ENCODE measurements around the gene ASXL1.

Gene ASXL1

GRCh38 chr20:32470025-32470861, 112.1 kb downstream of the ASXL1 start:
- WGBS, 2 donors (ENCODE audit: extremely low coverage in 2 of 2, insufficient read length in 2 of 2, insufficient replicate concordance in 1 of 2), result no CpG with 5 or more reads among the region's 27 CpGs
- Histone ChIP-seq H3K4me3 (ENCODE audit: low read length in 2 of 2) (no peak overlapping the region), H2BK5ac (ENCODE audit: low read length) (peak overlapping the region; percentile 62), H2BK12ac (ENCODE audit: low read length) (peak overlapping the region; percentile 96), H3K27ac (replicated peaks; ENCODE audit: low read length) (no peak overlapping the region), H3K4ac (ENCODE audit: low read length) (no peak overlapping the region), H3K14ac (ENCODE audit: low read length) (peak overlapping the region; percentile 25), H2BK15ac (ENCODE audit: low read length) (peak overlapping the region; percentile 14), H2BK120ac (ENCODE audit: low read depth, low read length) (peak overlapping the region; percentile 75), H2AFZ (ENCODE audit: low read length) (no peak overlapping the region), H4K8ac (ENCODE audit: low read depth, low read length) (no peak overlapping the region), H3K4me2 (ENCODE audit: insufficient read depth, low read length, poor library complexity, severe bottlenecking) (no peak overlapping the region), H3K36me3 (replicated peaks in 1 of 2; ENCODE audit: control insufficient read depth in 2 of 2, insufficient read depth in 2 of 2, low read length in 2 of 2) (peaks cover 10 to 58% of the 10 kb centered on the region in 2 donors), H3K18ac (ENCODE audit: low read length) (peak overlapping the region; percentile 72), H3K79me1 (ENCODE audit: low read depth, low read length) (peaks cover 21% of the 10 kb centered on the region), H3K23ac (ENCODE audit: low read depth, low read length, poor library complexity) (no peak overlapping the region), H3K4me1 (ENCODE audit: control insufficient read depth in 2 of 2, insufficient read depth in 1 of 2, low read depth in 1 of 2, low read length in 2 of 2) (peaks cover 35 to 49% of the 10 kb centered on the region in 2 donors), H3K9ac (ENCODE audit: low read depth, low read length, poor library complexity) (peak overlapping the region; percentile 54), H3K27me3 (ENCODE audit: control insufficient read depth in 3 of 3, insufficient read depth in 3 of 3, low read depth in 1 of 3, low read length in 3 of 3) (no peaks in the 10 kb centered on the region), H2AK5ac (ENCODE audit: low read depth, low read length) (peak overlapping the region; percentile 88), H3K9me3 (replicated peaks in 1 of 2; ENCODE audit: control insufficient read depth in 2 of 2, insufficient read depth in 1 of 2, low read depth in 1 of 2, low read length in 2 of 2) (no peaks in the 10 kb centered on the region), H4K91ac (ENCODE audit: low read depth, low read length, poor library complexity) (peak overlapping the region; percentile 38)
- no peak for DNase-seq (ENCODE audit: low spot score)

DNA sequence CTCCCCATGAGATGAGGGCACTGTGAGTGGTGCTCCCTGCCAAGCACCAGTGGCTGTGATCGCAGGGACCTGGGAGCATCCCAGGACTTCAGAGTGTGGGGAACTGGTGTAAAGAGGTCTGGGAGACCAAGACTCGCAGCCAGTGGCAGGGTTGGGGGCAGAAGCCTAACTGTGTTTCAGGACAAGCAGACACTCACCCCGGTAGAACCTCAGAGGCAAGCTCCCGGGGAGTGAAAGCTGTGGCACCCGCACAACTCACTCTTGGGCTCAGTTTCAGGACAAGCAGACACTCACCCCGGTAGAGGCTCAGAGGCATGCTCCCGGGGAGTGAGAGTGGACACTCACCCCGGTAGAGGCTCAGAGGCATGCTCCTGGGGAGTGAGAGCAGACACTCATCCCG, 112.8 kb downstream of the ASXL1 start:
- H3K14ac ChIP-seq (ENCODE audit: low read length), result peak overlapping the region; percentile 25
- no peaks in the 10 kb centered on the region for H3K27me3 ChIP-seq (ENCODE audit: control insufficient read depth in 3 of 3, insufficient read depth in 3 of 3, low read depth in 1 of 3, low read length in 3 of 3)
- H3K4me1 ChIP-seq (ENCODE audit: control insufficient read depth in 2 of 2, insufficient read depth in 1 of 2, low read depth in 1 of 2, low read length in 2 of 2), result peaks cover 37 to 52% of the 10 kb centered on the region in 2 donors
- H3K36me3 ChIP-seq (replicated peaks in 1 of 2; ENCODE audit: control insufficient read depth in 2 of 2, insufficient read depth in 2 of 2, low read length in 2 of 2), result peaks cover 9 to 52% of the 10 kb centered on the region in 2 donors
- H3K27ac ChIP-seq (replicated peaks; ENCODE audit: low read length), result no peak overlapping the region
- no peak overlapping the region for H2AFZ ChIP-seq (ENCODE audit: low read length)
- H2BK120ac ChIP-seq (ENCODE audit: low read depth, low read length), result no peak overlapping the region
- peak overlapping the region; percentile 96 for H2BK12ac ChIP-seq (ENCODE audit: low read length)
- H3K79me1 ChIP-seq (ENCODE audit: low read depth, low read length), result peaks cover 19% of the 10 kb centered on the region
- H3K4ac ChIP-seq (ENCODE audit: low read length), result no peak overlapping the region
- H3K9me3 ChIP-seq (replicated peaks in 1 of 2; ENCODE audit: control insufficient read depth in 2 of 2, insufficient read depth in 1 of 2, low read depth in 1 of 2, low read length in 2 of 2), result no peaks in the 10 kb centered on the region
- peak overlapping the region; percentile 54 for H3K9ac ChIP-seq (ENCODE audit: low read depth, low read length, poor library complexity)
- DNase-seq (ENCODE audit: low spot score), result no peak
- H2AK5ac ChIP-seq (ENCODE audit: low read depth, low read length), result no peak overlapping the region
- H2BK5ac ChIP-seq (ENCODE audit: low read length), result peak overlapping the region; percentile 82
- WGBS, 2 donors (ENCODE audit: extremely low coverage in 2 of 2, insufficient read length in 2 of 2, insufficient replicate concordance in 1 of 2), result no CpG with 5 or more reads among the region's 9 CpGs
- no peak overlapping the region for H4K8ac ChIP-seq (ENCODE audit: low read depth, low read length)
- H3K4me2 ChIP-seq (ENCODE audit: insufficient read depth, low read length, poor library complexity, severe bottlenecking), result no peak overlapping the region
- no peak overlapping the region for H4K91ac ChIP-seq (ENCODE audit: low read depth, low read length, poor library complexity)
- H3K18ac ChIP-seq (ENCODE audit: low read length), result peak overlapping the region; percentile 79
- peak overlapping the region; percentile 14 for H2BK15ac ChIP-seq (ENCODE audit: low read length)
- no peak overlapping the region for H3K23ac ChIP-seq (ENCODE audit: low read depth, low read length, poor library complexity)
- no peak overlapping the region for H3K4me3 ChIP-seq (ENCODE audit: low read length in 2 of 2)

DNA sequence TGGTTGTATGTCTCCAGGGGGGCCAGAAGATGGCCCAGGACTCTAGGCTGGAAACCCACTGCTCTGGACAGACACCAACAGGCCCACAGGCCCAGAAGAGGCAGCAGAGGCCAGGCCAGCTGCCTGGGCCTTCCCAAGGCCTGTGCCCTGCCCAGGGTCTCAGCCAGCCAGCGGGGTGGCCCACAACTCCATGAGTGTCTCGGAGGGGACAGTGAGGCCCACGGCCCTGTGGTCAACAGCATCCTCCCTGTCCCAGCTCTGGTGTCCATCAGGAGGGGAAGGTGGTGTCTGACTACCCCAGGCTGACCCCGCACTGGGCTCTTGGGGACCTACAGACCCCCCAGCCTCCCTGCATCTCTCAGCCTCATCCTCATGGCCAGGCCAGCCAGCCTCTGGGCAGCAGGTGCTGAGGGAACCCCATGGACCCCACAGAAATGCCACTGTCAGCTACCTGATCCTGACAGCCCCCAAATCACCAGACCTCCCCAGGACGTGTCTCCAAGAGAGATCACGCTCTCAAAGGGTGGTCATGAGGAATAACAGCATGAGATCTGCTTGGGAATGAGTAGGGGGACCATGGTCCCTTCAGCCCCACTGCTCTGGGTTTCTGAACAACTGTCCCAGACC, 114.6 kb downstream of the ASXL1 start:
- H2BK12ac ChIP-seq (ENCODE audit: low read length), result peak overlapping the region; percentile 99
- peaks cover 26% of the 10 kb centered on the region for H3K79me1 ChIP-seq (ENCODE audit: low read depth, low read length)
- peak overlapping the region; percentile 76 for H3K27ac ChIP-seq (replicated peaks; ENCODE audit: low read length)
- peaks cover 47 to 57% of the 10 kb centered on the region in 2 donors for H3K4me1 ChIP-seq (ENCODE audit: control insufficient read depth in 2 of 2, insufficient read depth in 1 of 2, low read depth in 1 of 2, low read length in 2 of 2)
- DNase-seq (ENCODE audit: low spot score), result no peak
- H3K36me3 ChIP-seq (replicated peaks in 1 of 2; ENCODE audit: control insufficient read depth in 2 of 2, insufficient read depth in 2 of 2, low read length in 2 of 2), result peaks cover 9 to 47% of the 10 kb centered on the region in 2 donors
- peak overlapping the region; percentile 49 for H3K14ac ChIP-seq (ENCODE audit: low read length)
- peak overlapping the region; percentile 99 for H3K18ac ChIP-seq (ENCODE audit: low read length)
- H2AK5ac ChIP-seq (ENCODE audit: low read depth, low read length), result peak overlapping the region; percentile 99
- peak overlapping the region; percentile 82 for H2BK5ac ChIP-seq (ENCODE audit: low read length)
- whole genome bisulfite sequencing, 2 donors (ENCODE audit: extremely low coverage in 2 of 2, insufficient read length in 2 of 2, insufficient replicate concordance in 1 of 2), result no CpG with 5 or more reads among the region's 6 CpGs
- H4K91ac ChIP-seq (ENCODE audit: low read depth, low read length, poor library complexity), result peak overlapping the region; percentile 90
- H3K4me2 ChIP-seq (ENCODE audit: insufficient read depth, low read length, poor library complexity, severe bottlenecking), result no peak overlapping the region
- no peak overlapping the region for H4K8ac ChIP-seq (ENCODE audit: low read depth, low read length)
- peak overlapping the region; percentile 84 for H3K9ac ChIP-seq (ENCODE audit: low read depth, low read length, poor library complexity)
- no peak overlapping the region for H3K4me3 ChIP-seq (ENCODE audit: low read length in 2 of 2)
- H2BK120ac ChIP-seq (ENCODE audit: low read depth, low read length), result peak overlapping the region; percentile 75
- H2AFZ ChIP-seq (ENCODE audit: low read length), result no peak overlapping the region
- peak overlapping the region; percentile 76 for H3K23ac ChIP-seq (ENCODE audit: low read depth, low read length, poor library complexity)
- H3K9me3 ChIP-seq (replicated peaks in 1 of 2; ENCODE audit: control insufficient read depth in 2 of 2, insufficient read depth in 1 of 2, low read depth in 1 of 2, low read length in 2 of 2), result no peaks in the 10 kb centered on the region
- peak overlapping the region; percentile 77 for H3K4ac ChIP-seq (ENCODE audit: low read length)
- H3K27me3 ChIP-seq (ENCODE audit: control insufficient read depth in 3 of 3, insufficient read depth in 3 of 3, low read depth in 1 of 3, low read length in 3 of 3), result no peaks in the 10 kb centered on the region
- H2BK15ac ChIP-seq (ENCODE audit: low read length), result peak overlapping the region; percentile 99
